HG03095 (cell line): Measurements from ENCODE around the gene RALGAPB.
"Not testable (repeated sequence)": the region's sequence is repeated elsewhere in the genome, so short reads cannot be mapped to it uniquely, and the experiment has no call there.

Experiments used
- ATAC-seq: cut with Tn5 transposase; IDR thresholded peaks from one replicate; pipeline ENCODE4 v1.9.1; 2021; ENCODE audit warnings: moderate library complexity; ENCODE audit not compliant: unreplicated experiment

RALGAPB gene

DNA sequence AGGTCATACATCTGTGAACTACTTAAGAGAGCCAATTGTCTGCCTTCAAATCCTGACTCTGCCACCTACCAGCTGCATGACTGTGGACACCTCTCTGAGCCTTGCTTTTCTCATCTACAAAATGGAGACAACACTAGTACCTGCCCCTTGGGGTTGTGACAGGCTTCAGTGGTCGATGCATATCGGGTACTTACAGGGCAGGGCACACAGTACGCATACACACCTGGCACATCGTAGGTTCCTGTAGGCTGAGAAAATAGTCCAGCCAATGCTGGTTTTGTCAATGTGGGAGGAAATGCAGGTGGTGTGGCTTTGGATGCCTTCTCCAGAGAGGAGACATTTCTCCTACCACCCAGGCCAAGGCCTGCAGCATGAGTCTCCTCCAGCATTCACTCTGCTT is 110.7 kb downstream of the RALGAPB start:
- ATAC-seq: no peak

DNA sequence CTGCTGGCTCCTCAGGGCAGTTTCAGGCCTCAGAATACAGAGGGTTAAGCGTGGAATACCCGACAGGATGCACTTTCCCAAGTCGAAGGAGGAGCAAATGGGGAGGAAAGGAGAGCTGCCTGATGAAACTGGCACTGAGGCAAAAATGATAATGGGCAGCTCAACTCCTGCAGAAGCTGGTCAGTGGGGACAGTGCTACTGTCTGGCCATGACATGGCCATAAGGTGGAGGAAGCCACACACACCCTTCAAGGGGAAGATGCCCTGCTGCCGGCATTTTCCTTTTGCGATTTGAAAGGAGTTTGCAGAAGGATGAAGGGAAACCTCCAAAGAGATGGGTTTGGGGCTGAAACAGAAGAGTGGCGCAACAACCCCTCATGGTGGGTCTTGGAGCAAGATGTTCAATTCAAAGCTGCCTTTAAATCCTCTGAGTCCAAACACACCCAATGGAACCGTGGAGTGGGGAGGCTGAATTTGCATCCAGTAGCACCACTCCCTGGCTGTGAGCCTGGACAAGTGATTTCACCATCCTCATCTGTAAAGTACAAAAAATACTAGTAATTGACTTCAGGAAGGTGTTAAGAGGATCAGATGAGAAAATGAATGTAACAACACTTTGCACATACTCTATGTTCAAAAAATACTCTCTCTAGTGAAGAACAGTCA is 111.6 kb downstream of the RALGAPB start:
- no peak for ATAC-seq

DNA sequence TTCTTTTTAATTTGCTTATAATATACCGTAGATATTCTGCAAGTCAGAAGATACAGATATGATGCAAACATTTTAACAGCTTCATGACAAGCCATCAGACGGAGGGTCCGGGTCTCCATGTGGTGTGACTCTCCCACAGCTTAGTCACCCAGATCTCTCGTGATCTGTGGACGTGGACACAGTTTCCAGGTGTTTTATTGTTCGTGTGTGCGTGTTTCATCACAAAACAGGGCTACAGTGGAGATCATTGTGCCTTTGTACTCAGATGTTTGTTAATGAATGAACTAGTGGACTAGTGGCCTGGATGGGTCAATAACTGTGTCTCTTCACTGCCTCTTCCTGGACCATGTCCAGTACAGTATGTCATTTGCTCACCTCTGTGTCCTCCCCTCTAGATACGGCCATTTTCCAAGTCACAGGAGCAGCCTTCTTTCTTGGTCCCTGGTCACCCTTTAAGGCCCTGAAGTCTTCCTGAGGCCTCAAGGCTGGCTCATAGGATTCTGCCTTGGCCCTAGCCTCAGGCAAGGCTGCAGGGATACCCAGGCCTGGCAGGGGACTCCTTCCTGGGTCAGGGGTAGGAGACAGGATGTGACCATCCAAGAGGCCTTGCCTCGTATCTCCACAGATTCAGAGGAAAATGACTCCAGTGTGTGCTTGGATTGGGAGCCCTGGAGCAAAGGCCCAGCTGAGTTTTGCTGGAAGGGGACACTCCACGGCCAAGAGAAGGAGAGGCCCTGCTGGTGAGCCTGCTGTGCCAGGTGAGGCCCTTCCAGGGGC is 112.9 kb downstream of the RALGAPB start:
- ATAC-seq: no peak

DNA sequence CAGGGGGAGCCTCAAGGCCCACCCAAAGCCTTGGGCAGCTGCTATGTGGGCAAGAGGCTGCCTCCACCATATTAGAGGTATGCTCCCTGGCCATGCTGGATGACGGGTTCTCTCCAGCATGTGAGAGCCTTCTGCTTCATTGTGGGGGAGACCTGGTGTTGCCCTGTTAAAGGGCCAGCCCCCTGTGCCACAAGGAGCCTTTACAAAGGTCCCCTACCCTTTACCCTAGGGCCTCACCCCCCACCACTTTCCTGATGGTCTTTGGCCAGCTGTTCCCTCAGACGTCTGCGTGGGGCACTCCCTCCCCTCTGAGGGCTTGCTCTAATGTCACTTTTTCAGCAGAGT is 113.5 kb downstream of the RALGAPB start:
- no peak for ATAC-seq

DNA sequence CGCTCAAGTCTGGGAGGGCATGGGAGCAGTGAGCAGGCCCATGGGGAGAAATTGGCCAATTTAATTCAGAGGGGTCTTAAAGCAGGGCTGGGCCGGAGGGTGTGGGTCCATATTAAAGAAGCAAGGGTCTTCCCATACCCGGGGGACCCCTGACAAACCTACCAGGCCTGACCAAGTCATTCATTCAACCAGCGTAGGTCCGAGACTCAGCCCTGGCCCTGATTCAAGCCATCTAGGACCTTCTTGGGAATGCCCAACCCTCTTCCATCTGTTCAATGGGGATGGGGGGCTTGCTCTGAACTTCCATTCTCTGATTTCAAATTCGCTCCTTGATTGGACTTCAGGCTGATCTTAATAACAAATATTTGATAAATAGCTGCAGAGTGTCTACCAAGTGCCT is 115.7 kb downstream of the RALGAPB start:
- no peak for ATAC-seq

DNA sequence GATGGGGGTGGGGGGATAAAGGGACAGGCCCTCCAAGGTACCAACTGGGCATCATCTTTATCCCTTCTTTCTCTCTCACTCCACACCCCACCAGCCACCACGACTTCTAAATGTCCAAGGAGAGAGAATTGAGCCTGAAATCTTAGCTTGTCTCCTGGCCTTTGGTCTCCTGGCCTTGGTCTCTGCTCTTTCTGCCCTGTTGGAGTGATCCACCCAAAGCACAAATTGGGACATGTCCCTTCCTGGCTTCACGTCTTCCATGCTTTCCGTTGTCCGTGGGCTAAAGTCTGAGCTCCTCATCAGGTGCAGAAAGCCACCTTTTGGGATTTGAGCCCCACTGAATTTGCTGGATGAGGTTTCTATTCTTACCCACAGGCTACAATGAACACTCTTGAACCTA is 116.7 kb downstream of the RALGAPB start:
- ATAC-seq: no peak

DNA sequence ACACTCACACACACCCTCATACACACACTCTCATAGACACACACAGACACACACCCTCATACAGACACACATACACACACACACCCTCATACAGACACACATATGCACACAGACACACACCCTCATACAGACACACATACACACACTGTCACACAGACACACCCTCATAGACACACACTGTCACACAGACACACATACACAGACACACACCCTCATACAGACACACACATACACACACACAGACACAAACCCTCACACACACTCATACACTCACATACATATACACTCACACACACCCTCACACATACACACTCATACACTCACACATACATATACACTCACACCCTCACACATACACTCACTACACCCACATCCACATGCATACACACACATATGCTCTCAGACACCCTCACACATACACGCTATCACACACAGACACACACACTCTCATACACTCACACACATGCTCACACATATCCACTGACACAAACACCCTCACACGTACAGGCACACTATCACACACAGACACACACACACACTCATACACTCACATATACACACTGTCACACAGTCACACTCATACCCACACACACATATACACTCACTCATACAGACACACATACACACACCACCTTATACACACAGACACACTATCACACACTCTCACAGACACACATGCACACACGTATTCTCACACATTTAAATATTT is 117.5 kb downstream of the RALGAPB start:
- no peak for ATAC-seq

DNA sequence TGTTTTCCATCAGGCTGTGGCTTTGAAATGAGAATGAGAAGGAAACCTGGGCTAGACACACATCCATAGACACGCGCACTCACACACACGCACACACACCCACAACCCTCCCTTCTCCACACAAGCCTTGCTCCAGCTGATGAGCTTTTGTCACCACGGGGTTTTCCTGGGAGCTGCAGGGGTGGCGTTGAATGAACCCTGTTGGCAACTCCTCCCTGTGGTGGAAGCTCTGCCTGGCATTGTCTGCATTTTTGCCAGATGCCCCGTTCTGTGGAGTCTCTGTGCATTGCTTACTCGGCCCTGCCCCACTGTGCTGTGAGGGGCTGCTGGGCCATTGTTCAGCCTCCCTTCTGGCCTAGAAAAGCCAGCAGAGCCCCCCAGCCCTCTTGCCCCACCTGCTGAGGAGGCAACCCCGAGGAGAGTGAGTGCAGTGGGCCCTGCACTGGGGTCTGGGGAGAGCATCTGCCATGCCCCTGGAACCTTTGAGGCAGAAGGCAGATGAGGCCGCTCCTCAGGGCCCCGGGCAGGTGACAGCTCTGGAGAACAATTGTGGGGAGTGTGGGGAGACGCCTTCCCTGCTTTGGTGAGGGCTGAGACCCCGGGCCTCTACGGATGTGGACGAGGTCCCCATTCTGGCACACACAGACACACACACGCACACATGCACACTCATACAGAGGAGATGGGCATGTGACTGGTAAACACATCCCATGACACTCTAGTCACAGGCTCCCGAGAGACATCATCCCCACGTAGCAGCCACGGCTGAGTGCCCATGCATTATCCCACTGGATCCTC is 118.2 kb downstream of the RALGAPB start:
- no peak for ATAC-seq

DNA sequence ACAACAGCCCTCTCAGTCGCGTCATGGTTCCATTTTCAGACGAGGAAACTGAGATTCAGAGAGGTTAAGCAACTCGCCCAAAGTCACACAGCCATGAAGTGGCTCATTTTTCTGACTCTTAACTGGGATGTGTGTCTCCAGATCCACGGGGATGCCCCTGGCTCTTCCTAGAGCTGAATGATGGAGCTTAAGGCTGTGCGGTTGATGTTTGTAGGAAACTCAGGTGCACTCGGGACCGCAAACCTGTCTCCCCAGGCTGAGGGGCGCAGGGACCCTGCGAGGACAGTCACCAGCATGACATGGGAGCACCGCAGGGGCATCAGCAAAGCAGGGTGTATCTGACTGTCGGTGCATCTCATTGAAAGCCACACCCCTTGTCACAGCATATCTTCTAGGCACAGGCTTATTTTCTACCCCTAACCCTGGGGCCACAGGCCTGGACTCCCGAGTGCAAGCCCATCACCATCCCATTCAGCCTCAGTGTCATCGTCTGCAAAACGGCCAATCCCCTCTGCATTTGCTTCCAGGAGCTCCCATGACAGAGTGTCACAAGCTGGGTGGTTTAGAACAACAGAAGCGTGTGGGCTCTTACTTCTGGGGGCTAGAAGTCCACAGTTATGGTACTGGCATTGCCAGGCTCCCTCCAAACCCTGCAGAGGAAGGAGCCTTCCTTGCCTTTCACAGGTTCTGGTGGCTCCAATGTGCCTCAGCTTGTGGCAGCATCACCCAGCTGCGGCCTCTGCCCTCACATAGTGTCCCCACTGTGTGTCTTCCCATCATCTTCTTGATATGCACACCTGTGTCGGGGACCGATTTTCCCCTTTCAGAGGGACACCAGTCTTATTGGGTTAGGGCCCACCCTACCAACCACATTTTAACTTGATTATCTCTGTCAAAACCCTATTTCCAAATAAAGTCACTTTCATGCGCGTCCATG is 119.1 kb downstream of the RALGAPB start:
- ATAC-seq: no peak

DNA sequence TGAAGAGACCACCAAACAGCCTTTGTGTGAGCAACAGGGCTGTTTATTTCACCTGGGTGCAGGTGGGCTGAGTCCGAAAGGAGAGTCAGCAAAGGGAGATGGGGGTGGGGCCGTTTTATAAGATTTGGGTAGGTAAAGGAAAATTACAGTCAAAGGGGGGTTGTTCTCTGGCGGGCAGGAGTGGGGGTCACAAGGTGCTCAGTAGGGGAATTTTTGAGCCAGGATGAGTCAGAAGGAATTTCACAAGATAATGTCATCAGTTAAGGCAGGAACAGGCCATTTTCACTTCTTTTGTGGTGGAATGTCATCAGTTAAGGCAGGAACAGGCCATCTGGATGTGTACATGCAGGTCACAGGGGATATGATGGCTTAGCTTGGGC is 119.8 kb downstream of the RALGAPB start:
- not testable (repeated sequence) for ATAC-seq

DNA sequence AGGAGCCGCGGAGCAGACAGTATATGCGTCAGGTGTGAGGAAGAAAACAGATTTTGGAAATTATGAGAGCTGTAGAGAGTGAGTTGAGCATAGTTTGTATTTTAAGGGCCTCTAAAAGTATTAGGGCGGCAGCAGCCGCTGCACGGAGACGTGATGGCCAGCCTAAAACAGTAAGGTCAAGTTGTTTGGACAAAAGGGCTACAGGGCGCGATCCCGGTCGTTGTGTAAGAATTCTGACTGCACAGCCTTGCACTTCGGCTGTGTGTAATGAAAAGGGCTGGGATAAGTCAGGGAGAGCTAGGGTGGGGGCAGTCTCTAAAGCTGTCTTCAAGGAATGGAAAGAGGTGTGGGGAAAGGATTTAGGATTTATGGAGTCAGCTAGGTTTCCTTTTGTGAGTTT is 121.6 kb downstream of the RALGAPB start:
- ATAC-seq: not testable (repeated sequence)

DNA sequence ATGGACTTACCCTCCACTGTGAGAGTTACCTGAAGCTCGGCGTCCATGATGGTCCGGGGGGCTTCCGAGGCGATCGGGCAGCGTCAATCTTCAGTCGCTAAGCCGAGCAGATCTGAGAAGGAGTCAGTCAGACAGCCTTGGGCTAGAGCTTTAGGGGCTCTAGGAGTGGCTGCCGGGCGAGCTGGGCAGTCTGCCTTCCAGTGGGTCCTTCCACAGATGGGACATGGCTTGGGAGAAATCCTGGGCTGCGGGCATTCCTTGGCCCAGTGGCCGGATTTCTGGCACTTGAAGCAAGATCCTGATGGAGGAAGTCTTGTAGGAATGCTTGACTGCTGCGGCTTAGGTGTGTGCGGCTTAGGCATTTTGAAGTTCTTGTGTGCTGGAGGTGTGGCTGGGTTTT is 123.2 kb downstream of the RALGAPB start:
- ATAC-seq: not testable (repeated sequence)

DNA sequence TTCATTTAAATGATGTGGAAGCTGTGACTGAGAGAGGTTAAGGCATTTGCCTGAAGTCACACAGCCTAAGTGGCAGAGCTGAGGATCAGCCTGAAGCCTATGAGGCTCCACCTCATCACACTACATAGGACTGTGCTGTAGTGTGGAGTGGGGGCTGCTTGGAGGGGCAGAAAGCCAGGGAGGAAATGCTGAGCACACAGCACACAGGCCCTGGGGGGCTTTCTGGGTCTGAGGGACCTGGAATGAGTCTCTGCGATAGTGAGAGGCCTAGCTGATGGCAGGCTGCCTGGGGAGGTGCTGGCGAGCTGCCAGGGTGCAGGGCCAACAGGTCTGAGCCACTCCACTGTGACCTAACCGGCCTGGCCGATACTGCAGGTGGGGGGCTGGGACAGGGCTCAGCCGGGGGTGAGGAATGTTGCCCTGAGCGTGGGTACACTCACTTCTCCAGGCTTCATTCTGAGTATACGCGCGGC is 126.8 kb downstream of the RALGAPB start:
- ATAC-seq: no peak

DNA sequence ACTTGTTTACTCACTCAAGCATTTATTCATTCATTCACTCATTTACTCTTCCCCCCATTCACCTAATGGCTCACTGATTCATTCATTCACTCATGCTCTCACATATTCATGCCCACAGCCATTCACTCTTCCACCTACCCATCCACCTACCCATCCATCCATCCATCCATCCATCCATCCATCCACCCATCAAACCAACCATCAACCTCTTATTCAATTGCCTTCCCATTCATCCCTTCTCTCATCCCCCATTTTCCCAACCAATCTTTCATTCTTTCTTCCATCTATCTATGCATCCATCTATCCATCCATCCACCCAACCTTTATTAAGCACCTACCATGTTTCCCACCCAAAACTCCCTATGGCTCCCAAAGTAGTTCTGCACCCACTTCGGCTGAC is 127.4 kb downstream of the RALGAPB start:
- no peak for ATAC-seq

DNA sequence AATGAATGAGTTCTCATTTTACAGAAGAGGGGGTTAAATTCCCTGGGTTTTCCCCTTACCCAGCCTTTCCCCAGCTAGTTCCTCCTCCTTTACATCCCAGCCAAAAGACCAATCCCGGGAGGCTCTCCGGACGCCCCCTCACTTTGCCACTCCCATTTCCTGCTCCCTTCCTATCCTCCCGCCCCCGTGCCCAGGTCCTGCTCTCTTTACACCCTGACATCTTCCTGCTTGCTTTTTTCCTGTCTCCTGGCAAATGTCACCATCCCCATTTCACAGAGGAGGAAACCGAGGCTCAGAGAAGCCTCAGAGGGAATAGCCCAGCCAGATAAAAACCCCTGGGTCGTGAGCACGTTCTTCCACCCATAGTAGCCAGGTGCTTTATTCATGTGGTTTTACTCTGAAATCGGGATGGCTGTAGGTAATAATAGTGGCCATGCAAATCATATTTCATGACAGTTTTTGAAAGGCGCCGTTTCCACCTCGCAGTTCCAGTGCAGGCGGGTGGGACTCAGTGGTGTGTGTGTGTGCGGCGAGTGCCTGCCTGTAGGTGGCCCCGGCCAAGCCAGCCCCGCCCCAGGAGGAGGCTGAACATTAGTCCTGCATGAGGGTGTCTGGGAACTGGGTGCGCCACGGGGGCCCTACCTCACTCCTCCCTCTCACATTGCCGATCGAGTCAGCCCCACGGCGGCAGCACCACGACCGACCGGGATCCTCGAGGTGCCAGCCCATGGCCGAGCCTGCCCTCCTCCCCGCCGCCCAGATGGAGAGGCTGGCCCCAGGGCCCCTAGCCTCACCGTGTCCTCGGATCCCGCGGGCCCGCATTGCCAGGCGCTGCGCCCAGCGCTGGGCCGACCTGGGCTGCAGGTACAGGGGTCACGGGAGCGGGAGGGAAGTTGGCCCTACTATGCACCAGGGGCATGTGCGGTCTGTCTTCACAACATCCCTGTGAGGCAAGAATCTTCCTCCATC is 128.9 kb downstream of the RALGAPB start, which contains the start of gene ARHGAP40:
ARHGAP40 (plus strand) TSS at position 594 of the 969 bp plus-strand sequence.
- no peak for ATAC-seq

DNA sequence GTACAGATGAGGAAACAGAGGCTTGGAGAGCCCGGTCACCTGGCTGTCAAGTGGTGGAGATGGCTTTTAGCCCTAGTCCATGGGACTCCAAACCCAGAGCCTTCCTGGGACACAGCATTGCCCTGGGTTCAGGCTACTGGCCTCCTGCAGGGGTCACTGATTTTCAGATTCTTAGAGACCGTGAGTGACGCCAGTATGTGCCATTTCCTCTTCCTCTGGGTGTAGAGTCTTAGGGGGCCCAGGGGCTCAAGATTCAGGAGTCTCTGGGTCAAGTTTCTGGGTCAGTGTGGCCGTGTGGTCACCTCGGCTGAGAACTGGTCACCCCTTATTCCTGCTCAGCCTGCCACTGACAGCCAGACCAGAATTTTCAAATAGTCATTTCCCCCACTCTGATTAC is 129.5 kb downstream of the RALGAPB start:
- ATAC-seq: no peak

DNA sequence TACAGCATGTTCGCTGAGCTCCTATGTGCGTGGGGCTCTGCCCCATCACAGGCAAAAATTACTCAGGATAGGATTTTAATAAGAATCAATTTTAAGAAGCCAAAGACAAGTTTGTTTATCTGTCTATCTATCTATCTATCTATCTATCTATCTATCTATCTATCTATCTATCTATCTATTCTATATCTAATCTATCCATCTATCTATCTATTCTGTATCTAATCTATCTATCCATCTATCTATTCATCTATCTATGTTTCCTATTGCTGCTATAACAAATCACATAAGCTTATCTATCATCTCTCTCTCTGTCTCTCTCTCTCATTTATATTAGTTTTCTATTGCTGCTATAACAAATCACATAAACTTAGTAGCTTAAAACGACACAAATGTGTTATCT is 130.6 kb downstream of the RALGAPB start:
- ATAC-seq: no peak

DNA sequence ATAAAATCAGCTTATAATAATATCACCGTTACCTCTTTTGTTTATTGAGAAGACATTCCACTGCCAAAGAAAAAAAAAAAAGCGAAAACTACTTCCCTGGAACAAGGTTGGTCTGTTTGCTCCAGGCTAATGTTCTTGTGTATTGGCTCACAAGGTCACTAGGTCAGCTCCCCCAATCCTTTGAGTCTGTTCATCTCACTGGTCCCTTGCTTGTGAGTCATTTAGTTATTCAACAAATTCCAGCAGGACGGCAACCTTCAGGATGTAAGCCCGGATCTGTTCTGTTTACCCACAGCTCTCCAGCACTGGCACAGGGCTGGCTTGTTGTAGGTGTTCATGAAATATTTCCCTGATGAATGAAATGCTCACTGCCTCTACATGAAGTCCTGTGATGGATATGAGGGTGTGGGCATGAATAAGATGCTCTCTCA is 132.2 kb downstream of the RALGAPB start:
- ATAC-seq: no peak

DNA sequence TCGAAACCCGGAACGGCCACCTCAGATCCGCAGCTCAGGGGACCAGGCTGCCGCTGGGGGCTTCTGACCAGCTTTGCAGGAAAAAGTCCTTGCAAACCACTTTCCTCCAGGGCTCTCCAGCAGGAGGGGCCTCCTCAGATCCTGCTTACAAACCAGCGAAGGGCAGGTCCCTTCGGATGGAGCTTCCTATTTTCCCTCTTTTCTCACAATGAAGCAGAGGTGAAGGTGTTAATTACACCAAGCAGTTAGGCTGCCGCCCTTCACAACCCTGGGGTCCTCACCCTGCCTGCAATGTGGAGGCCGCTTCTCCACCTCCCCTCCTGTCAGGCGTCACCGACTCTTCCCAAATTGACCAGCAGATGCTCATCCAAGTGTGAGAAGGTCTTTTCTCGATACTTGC is 134.7 kb downstream of the RALGAPB start:
- ATAC-seq: no peak
